ENCODE results near the gene PRDM15.
"Not testable (repeated sequence)": the region's sequence is repeated elsewhere in the genome, so short reads cannot be mapped to it uniquely, and the experiment has no call there.

The PRDM15 gene

GRCh38 chr21:41806773-41807172 lies 72.4 kb downstream of the PRDM15 start:
- DNase-seq (ENCODE audit: low read depth in 2 of 2), result no peak

- DNase-seq (ENCODE audit: low read depth in 2 of 2), result no peak
Measured at GRCh38 chr21:41805643-41806042, 73.5 kb downstream of the PRDM15 start.

GRCh38 chr21:41805038-41805437 lies 74.1 kb downstream of the PRDM15 start:
- DNase-seq (ENCODE audit: low read depth in 2 of 2), result no peak

- DNase-seq (ENCODE audit: low read depth in 2 of 2), result no peak
Measured at GRCh38 chr21:41804381-41804780, 74.8 kb downstream of the PRDM15 start.

DNA sequence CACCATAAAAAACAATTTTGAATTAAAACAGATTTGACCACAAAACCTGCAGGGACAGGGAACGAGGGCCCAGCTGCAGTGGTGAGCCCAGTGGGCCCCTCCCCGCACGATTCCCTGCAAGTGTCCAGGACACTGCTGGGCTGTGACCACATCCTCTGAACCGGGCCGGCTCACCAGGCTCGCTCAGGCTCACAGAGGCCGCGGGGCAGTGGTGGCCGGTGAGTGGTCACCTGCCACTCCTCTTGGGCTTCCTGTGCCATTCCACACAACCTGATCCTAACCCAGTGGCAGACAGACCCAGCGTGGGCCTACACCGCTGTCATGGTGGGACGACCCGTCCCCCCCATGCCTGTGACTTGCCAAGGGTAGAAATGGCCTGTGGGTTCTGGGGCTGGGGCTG lies 75.8 kb downstream of the PRDM15 start:
- no peak for DNase-seq (ENCODE audit: low read depth in 2 of 2)

- no peak for DNase-seq (ENCODE audit: low read depth in 2 of 2)
Measured at GRCh38 chr21:41802684-41803083, 76.5 kb downstream of the PRDM15 start.

DNA sequence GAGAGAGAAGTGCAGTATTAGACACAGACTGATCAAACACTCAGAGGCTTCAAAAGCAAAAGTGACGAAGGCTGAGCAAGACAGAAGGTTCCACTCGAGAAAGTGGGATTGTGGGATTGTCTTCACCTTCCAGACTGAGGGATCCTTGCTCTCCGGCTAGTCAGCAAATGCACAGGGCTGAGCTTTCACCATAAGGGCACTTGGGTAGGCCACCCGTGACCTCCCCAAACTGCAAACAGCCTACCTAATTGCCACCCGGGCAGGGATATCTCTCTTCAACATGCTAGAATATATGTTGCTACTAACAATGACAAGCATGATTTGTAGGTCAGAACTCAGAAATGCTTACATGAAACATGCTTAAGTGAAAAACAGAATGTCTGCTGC lies 77.0 kb downstream of the PRDM15 start:
- DNase-seq (ENCODE audit: low read depth in 2 of 2), result no peak

DNA sequence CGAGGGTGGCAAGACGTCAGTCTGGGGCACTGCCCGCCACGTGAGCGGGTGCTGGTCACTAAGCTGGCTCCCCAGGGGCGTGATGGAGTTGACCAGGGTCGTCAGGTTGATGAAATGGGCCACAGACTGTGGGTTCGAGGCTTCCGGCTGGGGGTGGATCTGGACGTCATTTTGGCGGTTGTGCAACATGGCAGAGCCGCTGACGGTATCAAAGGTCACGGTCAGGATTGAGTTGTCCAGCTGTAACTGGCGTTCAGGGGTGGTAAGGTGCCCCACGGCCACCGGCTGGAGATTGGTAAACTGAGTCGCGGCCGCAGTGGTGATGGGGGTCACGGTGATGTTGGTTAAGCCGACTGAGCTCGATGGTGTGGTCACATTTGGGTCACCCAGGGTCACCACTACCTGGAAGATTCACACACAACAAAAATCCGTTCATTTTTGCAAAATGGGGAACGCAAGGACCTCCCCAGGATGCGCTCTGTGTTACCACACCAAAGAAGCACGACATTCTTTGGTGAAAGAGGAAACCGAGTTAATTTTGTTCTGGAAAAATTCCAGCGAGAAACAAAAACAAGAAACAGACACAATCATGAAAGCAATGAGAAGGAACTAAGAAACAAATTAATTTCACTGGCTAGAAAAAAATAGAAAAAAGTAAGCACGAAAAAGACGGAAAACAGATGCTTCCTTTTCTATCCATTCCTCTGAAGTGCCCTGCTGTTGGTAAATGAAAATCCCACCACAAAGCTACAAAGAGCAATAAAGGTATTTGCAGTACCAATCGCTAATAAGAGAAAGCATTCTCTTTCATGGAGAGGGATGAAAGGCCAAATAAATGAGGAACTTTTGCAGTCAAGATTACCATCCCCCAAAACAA lies 77.6 kb downstream of the PRDM15 start:
- no peak for DNase-seq (ENCODE audit: low read depth in 2 of 2)

GRCh38 chr21:41800425-41801320 lies 78.5 kb downstream of the PRDM15 start:
- DNase-seq (ENCODE audit: low read depth in 2 of 2), result no peak

DNA sequence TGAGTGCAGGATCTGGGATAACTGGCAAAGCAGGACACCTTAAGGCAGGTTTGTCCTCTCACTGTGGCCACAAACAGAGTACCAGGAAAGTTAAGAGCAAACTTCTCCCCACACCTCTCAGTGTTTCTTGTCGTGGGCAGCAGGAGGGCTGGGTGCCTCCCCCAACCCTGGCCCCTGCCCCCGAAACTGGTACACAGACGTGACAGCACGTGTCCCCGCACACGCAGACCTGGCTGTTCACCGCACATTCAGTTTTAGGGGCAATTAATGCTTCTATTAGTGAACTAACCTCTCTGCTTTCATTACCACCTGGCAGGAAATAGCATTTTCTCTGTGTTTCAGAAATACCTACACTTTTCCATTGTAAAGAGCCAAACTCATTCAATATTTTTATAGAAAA lies 79.4 kb downstream of the PRDM15 start:
- no peak for DNase-seq (ENCODE audit: low read depth in 2 of 2)

GRCh38 chr21:41798326-41798725 lies 80.8 kb downstream of the PRDM15 start:
- no peak for DNase-seq (ENCODE audit: low read depth in 2 of 2)

DNA sequence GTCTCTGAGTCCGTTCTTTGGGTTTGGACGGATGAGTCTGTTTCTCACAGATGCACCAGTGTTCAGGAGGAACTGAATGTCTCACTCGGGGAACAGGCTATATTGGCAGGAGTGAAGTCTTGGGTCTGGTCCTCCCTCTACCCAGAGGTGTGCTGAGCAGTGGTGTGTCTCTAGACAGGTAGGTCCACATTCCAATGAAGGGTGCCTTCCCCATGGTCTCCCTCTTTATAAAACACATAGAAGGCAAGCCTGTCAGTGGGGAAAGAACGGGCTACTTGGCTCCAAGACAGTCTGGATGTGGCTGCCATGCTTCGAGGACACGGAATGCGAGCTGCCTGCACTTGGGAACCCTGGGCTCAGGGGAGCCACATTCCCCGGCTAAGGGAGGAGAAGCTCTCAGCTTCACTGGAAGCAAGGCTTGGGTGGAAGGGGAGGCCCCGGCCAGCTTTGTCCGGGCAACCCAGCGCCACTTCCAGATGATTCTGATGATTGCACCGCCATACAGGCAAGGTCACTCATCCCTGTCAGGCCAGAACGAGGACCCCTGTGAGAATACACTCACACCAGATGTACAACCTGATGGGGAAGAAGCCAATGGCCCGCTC lies 82.6 kb downstream of the PRDM15 start:
- no peak for DNase-seq (ENCODE audit: low read depth in 2 of 2)

DNA sequence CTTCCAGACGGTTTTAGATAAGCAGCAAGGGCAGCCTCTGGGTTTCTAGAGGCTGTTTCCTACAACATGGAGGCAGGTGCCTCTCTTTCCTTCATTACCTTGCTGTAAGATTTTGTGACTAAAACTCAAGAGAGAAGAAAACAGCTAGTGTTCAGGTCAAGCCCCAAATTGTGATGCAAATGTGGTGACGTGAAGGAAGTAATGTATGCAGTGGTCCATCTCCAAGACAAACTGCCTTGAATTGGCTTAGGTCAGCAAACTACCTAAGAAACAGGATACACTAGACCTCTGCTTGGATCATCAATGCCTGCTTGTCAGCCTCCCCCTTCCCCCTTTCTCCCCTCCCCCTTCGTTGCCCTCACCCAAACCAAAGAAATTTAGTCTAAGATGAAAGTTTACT lies 83.4 kb downstream of the PRDM15 start:
- DNase-seq (ENCODE audit: low read depth in 2 of 2), result no peak

GRCh38 chr21:41794600-41794999 lies 84.5 kb downstream of the PRDM15 start:
- no peak for DNase-seq (ENCODE audit: low read depth in 2 of 2)

- DNase-seq (ENCODE audit: low read depth in 2 of 2), result no peak
Measured at GRCh38 chr21:41792711-41793110, 86.4 kb downstream of the PRDM15 start.

DNA sequence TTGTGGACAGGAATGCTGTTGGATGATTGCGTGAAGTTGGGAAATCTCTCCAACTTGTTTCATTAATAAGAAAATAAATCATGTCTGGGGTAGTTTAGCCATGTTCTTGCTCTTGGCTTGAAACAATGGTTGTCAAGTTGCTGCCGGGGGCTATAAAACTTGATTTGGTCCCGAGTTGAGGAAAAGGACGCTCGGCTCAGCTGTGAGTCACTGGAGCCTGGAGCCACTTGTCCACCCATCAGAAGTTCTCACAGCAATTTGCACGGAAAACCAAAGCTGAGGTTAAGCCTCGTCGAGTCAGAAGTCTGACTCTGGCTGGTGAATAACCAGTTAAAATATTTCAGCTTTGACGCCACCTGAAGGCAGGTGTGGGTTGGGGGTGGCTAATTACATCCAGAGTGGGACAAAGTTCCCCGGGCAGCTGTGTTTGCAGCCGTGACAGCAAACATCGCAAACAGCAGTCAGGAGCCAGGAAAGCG lies 92.6 kb downstream of the PRDM15 start:
- no peak for DNase-seq (ENCODE audit: low read depth in 2 of 2)

DNA sequence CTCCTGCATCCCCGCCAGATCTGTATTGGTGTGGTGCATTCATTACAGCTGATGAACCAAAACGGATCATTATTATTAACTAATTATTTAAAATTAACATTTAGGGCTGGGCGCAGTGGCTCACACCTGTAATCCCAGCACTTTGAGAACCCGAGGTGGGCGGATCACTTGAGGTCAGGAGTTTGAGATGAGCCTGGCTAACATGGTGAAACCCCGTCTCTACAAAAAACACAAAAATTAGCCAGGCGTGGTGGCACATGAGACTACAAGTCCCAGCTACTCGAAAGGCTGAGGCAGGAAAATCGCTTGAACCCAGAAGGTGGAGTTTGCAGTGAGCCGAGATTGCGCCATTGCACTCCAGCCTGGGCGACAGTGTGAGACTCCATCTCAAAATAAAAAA lies 93.9 kb downstream of the PRDM15 start:
- DNase-seq (ENCODE audit: low read depth in 2 of 2), result not testable (repeated sequence)

DNA sequence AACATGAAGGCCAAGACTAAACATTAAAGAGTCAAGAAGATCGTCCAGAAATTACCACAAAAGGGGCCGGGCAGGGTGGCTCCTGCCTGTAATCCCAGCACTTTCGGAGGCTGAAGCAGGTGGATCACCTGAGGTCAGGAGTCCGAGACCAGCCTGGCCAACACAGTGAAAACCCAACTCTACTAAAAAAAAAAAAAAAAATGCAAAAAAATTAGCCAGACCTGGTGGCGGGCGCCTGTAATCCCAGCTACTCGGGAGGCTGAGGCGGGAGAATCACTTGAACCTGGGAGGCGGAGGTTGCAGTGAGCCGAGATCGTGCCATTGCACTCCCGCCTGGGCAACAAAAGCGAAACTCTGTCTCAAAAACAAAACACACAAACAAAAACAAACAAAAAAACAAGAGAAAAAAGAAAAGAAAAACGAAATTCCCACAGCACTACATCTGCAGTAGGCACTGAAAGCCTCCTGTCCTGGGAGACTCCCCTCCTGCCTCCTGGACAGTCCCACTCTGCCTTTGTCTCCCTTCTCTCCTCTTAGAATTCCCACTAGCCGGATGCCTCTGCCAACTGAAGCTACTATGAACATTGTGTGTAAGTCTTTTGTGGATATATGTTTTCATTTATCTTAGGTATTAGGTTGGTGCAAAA lies 94.6 kb downstream of the PRDM15 start:
- DNase-seq (ENCODE audit: low read depth in 2 of 2), result no peak

DNA sequence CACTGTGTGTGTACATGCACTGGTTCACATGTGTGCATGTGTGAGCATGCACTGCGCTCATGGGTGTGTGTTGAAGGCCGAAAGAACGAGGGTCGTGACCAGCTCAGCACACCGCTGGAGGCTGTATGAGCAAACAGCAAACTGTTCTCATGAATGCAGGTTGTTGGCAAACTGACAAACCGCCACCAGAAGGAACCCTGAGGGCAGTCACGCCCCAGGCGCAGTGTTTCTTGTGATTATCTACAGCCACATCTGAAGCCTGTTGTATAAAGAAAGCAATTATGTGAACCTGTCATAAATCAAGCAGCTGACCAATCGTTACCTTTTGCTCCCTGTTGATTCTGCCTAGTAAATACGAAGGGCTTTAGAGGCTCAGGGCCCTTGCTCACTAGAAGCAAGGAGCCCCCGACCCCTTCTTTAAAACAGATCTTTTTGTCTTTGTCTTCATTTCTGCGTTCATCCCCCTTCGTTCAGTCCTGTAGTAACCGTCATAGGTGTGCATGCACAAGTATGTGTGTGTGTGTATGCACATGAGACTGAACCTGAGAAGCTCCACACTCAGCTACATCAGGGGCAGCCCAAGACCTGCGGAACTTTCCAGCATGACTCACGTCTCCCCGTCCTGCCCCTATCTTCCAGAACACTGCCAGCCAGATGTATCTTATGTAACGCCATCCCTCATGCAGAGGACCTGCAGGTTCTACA lies 95.5 kb downstream of the PRDM15 start:
- DNase-seq (ENCODE audit: low read depth in 2 of 2), result no peak

DNA sequence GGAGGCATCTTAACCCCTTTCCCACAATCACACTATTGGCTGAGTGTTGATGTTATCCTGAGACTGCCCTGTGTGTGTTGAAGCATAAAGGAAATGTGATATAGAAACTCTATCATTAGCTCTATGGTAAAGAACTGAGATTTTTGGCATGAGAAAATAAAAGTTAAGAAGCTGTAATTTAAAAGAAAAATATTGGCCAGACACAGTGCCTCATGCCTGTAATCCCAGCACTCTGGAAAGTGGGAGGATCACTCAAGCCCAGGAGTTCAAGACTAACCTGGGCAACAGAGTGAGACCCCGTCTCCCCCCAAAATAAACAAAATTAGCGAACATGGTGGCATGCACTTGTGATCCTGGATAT lies 98.1 kb downstream of the PRDM15 start:
- no peak for DNase-seq (ENCODE audit: low read depth in 2 of 2)

GRCh38 chr21:41780337-41781049 lies 98.7 kb downstream of the PRDM15 start:
- DNase-seq (ENCODE audit: low read depth in 2 of 2), result no peak
